Epithelial cell of prostate (primary cell): ENCODE results near the gene SLC50A1.
"Not testable (repeated sequence)": the region's sequence is repeated elsewhere in the genome, so short reads cannot be mapped to it uniquely, and the experiment has no call there.

ENCODE experiments used
- DNase-seq: peaks from one replicate; pipeline ENCODE4 v3.0.0-alpha.2; 2011; ENCODE audit warnings: low read depth, low spot score
- H3K27ac ChIP-seq: fragments of 450-650 bp; 2 replicates; pipeline ENCODE4 v1.5.1; 2017; ENCODE audit warnings: mild to moderate bottlenecking

Gene SLC50A1

GRCh38 chr1:155113450-155113980 is 22.1 kb upstream of the SLC50A1 start:
- no peak for DNase-seq

DNA sequence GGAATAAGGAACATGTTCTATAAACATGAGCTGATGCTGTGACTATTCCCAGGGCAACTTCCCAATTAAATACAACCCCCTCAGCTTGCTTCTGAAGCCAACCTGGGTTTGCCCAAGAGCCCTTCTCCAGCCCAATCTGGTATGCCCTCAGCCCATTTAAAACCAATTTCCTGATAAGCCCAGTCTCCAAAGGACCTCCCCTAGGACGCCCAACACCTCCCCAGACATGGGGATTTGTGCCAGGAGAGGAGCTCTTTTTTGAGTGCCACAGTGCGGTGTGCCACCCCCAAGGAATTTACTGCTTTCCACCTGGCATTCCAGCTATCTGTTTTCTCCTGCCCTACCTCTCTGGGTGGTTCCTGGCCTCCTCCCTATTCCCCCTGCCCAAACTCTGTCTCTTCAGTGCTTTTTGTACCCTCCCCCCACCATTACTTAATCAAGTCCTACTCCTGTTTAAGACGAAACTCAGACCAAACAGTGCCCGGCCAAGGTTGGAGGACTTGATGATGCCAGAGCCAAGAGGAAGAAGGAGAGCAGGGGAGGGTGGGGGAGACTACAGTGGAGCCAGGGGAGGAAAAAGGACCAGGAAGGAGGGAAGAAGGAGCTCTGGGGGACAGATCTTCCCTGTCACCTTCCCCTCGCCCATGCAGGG is 19.4 kb upstream of the SLC50A1 start:
- no peak overlapping the region for H3K27ac ChIP-seq
- DNase-seq: no peak

More at GRCh38 chr1:155113450-155113980, 22.1 kb upstream of the SLC50A1 start:
- no peak overlapping the region for H3K27ac ChIP-seq

- no peak overlapping the region for H3K27ac ChIP-seq
- no peak for DNase-seq
Measured at GRCh38 chr1:155117610-155118009, 18.0 kb upstream of the SLC50A1 start.

DNA sequence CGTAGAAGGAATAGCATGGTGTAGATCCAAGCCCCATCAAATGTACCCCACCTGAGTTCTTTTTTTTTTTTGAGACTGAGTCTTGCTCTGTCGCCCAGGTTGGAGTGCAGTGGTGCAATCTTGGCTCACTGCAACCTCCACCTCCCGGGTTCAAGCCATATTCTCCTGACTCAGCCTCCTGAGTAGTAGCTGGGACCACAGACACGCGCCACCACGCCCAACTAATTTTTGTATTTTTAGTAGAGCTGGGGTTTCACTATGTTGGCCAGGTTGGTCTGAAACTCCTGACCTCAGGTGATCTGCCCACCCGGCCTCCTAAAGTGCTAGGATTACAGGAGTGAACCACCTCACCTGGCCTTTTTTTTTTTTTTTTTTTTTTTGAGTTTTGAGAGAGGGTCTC is 17.6 kb upstream of the SLC50A1 start:
- not testable (repeated sequence) for H3K27ac ChIP-seq, DNase-seq

GRCh38 chr1:155120253-155120652 is 15.4 kb upstream of the SLC50A1 start:
- no peak overlapping the region for H3K27ac ChIP-seq
- DNase-seq: no peak

GRCh38 chr1:155121249-155121648 is 14.4 kb upstream of the SLC50A1 start:
- no peak overlapping the region for H3K27ac ChIP-seq

DNA sequence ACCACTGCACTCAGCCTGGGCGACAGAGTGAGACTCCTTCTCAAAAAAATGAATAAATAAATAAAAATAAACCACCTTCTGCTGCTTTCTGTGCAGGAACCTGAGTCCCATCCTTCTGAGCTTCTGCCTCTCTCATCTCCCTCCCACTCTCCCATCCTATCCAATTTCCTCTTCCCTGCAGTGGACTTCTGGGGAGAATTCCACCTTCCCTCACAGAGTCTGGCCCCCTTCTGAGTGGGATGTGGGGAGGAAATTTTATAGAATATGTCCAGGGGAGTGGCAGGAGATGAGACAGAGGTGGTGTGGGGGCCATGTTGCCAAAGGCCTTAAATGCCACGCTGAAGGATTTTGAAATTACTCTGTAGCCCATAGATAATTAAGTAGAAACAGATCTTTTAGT is 13.3 kb upstream of the SLC50A1 start:
- no peak for DNase-seq
- no peak overlapping the region for H3K27ac ChIP-seq

More at GRCh38 chr1:155121249-155121648, 14.4 kb upstream of the SLC50A1 start:
- DNase-seq: no peak

DNA sequence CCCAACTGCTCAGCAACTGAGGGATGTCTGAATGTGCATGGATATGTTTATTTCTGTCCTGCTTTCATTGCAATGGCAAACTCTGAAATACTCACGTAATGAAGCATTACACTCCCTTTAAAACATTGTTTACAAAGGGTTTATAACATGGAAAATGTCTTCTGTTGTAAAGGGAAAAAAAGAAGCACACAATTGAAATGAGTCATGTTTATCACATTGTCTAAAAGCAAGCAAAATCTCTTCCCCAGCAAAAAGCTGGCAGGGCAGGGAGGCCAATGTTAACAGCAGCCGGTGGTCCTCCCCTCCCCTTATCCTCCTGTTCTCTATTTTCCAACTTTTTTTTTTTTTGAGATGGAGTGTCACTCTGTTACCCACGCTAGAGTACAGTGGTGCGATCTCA is 11.9 kb upstream of the SLC50A1 start:
- no peak for DNase-seq
- H3K27ac ChIP-seq: no peak overlapping the region

DNA sequence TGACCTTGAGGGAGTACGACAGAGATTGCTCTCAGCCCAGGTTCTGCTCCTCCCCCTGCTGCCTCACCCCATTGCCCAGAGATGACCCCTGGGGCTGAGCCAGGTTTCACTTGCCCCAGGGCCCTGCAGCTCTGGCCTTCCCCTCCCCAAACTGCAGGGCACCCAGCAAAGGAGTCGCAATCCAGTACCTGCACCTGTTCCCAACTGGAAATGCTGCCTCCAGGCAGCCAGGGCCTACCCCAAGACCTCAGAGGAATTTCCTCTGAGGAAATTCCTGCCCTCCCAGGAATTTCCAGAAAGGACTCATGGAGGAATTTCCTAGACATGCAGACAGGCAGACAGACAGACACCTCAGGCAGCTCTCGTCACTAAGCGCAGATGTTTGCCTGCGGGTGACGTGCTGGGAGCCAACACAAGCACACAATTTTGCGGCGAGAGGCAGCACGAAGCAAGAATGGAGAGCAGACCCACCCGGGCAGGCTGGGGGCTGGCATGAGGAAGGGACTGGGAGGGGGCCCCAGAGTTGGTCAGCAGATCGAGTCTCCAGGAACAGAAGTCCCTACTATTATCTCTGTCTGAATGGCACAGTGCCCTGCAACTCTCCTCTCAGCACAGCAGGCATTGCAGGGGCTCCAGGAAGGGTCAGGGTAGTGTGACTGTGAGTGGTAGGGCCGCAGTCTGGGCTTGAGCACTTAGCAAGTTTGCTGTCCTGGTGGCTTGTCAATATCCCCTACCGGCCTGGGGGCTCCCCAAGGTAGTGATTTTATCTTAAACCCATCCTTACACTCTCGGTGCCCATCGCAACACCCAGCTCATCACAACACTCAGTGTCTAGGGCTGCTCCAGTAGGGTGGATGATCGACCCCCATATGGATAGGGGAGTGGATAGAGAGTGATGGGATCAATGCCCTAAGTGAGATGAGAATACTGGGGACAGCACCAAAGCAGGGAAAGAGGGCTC is 10.9 kb upstream of the SLC50A1 start:
- H3K27ac ChIP-seq: peak overlapping the region; percentile 99
- no peak for DNase-seq

GRCh38 chr1:155125511-155125945 is 10.1 kb upstream of the SLC50A1 start:
- H3K27ac ChIP-seq: peak overlapping the region; percentile 99
- DNase-seq: peak; percentile 60

DNA sequence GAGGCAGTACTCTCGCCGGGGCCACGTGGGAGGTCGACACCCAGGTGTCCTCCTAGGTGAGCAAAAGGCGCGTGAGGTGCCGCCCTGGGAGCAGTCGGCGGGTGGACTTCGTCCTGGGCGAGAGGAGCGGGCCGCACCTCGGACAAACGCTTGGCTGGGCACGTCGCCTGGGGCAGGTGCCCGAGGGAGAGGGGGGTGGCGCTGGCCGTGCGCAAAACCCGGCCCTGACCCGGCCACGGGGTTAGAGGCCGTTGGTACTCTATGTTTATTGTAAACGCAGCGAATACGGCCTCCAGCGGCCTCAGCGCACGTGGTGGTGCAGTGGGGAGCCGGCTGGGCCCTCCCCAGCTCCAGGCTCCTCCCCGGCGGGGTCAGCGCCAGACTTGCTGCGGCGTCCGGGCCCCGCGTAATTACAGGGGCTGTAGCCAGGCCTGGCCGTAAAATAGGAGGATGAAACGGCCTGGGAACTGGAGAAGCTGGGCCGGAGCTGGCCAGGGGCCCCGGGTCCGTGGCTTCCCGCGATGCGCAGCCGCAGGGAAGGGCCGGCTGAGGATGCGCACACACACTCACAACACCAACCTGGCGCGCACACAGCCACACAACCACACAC is 9.6 kb upstream of the SLC50A1 start:
- H3K27ac ChIP-seq: peak overlapping the region; percentile 99

DNA sequence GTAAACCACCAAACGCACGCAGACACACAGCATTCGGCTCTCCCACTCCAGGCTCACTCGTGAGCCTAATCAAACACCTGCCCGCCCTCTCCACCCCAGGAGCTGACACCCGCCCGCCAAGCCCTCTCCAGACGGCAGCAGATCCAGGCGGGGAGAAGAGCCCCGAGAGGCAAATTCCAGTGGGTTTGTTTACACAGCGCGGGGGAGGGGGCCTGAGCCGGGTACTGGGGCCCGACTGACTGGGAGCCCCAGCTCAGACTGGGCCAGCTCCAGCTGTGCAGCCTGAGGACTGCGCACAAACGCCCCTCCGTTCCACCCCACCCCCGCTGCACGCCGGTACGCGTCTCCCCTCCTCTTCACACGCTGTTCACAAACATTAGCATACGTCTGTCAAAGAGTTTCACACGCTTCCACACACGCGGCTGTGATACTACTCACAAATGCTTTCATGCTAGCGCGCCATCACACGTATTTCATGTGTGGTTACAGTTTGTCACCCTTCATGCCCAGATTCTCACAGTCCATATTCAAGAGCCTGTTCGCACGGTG is 9.0 kb upstream of the SLC50A1 start:
- no peak for DNase-seq
- H3K27ac ChIP-seq: peak overlapping the region; percentile 99

More for the DNA sequence above, 9.6 kb upstream of the SLC50A1 start:
- DNase-seq: no peak

GRCh38 chr1:155127105-155127966 is 8.3 kb upstream of the SLC50A1 start, which contains the start of gene EFNA1:
TSS of gene EFNA1 (plus strand) at chr1:155127876. CDS start at chr1:155127978, 102 bp downstream.
- H3K27ac ChIP-seq: peak within 1 kb of the TSS; percentile 99
- peak; percentile 88 for DNase-seq

DNA sequence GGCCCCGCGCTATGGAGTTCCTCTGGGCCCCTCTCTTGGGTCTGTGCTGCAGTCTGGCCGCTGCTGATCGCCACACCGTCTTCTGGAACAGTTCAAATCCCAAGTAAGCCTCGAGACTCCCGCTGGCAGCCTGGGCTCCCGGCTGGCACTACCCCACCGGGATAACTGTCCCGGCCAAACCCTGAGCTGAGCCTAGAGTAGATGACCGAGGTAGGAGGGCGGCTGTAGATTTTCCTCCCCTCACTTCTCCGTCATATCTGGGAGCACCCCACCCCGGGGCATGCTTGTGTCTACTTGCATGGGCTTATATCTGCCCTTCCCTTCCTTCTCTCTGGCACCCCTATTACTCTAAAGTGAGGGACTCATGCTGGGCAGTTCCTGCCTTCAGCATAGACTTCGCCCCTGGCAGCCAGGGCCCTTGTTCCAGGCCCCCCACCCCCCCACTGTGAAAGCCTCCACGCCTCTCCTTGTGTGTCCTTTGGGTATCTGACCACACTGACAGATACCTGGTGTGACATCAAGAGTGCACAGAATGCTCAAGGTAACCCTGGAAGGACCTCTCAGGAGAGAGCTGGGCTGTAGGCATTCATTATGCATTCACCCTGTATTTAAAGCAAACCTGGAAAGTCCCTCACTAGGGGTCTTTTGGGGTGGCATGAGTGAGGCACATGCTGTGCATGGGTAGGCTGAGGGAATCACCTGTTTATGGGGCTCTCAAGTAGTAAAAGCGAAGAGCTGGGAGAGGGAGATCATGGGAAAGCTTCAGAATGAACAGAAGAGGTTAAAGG is 7.5 kb upstream of the SLC50A1 start:
- no peak for DNase-seq
- H3K27ac ChIP-seq: peak overlapping the region; percentile 99

DNA sequence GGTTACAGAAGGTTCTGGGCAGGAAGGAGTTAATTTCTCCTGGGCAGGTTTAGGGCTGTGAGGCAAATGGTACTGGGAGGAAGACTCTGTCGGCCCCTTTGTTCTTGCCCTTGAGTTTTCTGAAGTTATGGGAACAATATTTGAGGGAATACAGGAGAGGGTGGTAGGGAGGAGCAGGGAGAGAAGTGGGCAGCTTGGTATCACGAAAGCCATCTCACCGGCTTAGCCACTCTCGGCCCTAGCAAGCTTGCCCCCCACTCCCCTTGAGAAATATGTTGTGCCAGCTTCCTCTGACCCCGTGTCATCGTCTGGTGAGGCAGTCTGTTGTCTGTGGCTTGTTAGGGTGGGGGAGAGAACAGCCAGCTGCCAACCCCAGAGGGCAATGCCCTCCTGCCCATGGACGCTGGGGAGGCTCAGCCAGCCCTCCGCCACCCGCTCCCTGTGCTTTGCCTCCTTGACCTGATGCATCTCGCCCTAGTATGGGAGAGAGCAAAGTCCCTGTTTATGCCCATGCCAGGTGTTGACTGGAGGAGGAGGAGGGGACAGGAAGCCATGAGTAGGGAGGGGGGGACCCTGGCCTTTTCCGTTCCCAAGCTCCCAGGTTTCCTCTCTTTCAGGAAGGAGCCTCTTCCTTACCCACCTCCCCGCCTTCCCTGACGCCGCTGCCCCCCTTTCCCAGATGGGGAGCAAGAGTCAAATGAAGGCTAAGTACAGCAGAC is 6.7 kb upstream of the SLC50A1 start:
- peak overlapping the region; percentile 99 for H3K27ac ChIP-seq

DNA sequence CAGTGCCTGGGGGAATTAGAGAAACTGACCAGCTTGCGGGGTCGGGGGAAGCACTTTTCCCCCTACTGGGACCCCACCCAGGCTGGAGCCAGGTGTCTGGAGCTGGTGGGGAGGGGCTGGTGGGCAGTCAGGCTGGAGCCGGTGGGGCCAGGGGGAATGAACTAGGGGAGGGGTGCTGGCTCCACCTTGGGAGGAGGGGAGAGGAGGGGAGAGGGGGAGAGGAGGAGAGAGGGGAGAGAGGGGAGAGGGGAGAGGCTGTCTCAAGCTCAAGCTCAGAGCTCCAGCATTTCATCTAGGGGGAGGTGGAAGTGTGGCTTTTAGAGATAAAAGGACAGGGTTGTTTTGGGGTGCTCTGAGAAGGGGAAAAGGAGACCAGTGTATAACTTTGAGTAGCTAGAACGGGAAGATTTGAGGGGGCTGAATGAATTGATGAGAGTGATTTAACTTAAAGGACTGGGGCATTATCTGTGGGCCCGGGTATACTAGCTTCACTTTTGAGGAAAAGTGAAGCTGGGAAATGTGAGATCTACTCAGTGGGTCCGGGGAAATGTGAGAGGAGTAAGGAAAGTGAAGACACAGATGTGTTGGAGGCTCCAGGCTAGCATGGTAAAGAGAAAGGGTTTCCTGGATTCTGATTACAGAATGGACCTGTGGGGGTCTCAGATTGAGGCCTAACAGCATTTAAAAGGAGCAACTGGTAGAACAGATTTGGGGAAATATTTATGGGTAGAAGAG is 5.2 kb upstream of the SLC50A1 start:
- H3K27ac ChIP-seq: peak overlapping the region; percentile 99
- DNase-seq: no peak

More for the DNA sequence above, 6.7 kb upstream of the SLC50A1 start:
- no peak for DNase-seq

GRCh38 chr1:155131285-155131684 is 4.4 kb upstream of the SLC50A1 start:
- DNase-seq: no peak
- H3K27ac ChIP-seq: peak overlapping the region; percentile 99
